H1 (cell line): ENCODE results near the gene OR5AU1. TPM values are rescaled to one million over a fixed set of nuclear protein-coding genes. Genes with fewer than 3 reads are reported as not detected.

Source experiments
- ATF3 ChIP-seq: IDR thresholded peaks from 2 replicates; pipeline ENCODE4 v1.6.1; 2011; ENCODE audit warnings: low read depth, mild to moderate bottlenecking, low read length; ENCODE audit not compliant: insufficient read depth
- BRCA1 ChIP-seq: IDR thresholded peaks from 2 replicates; pipeline ENCODE4 v1.6.1; 2012; ENCODE audit warnings: low read depth, low read length, improper control_type of control experiment
- CHD1 ChIP-seq: IDR thresholded peaks from 2 replicates; pipeline ENCODE4 v1.6.1; 2012; ENCODE audit warnings: low read depth, low read length, improper control_type of control experiment
- KDM1A ChIP-seq: fragments of 200-600, 300-600 bp; sonication (generic); IDR thresholded peaks from 2 replicates; pipeline ENCODE4 v1.7.1; 2016; ENCODE audit warnings: mild to moderate bottlenecking, low read length, borderline replicate concordance
- NANOG ChIP-seq: IDR thresholded peaks from 2 replicates; pipeline ENCODE4 v1.6.1; 2011; ENCODE audit warnings: low read length, low read depth, mild to moderate bottlenecking, inconsistent platforms; ENCODE audit not compliant: insufficient read depth, poor library complexity, severe bottlenecking
- SAP30 ChIP-seq: fragments of 300-600 bp; sonication (generic); IDR thresholded peaks from 2 replicates; pipeline ENCODE4 v1.7.1; 2012; ENCODE audit warnings: low read length, moderate library complexity, mild to moderate bottlenecking, inconsistent platforms; ENCODE audit not compliant: insufficient read depth, insufficient replicate concordance
- polyA plus RNA-seq, 7 experiments: library from polyadenylated mRNA; depleted of rRNA in 3 of 7; stranded (reverse) in 5 of 7; unstranded in 2 of 7; fragments of >200 nt in 5 of 7; fragments of 200-250 nt in 2 of 7; gene quantifications; 1 replicate in 5 of 7; 2 replicates in 1 of 7; 4 replicates in 1 of 7; pipeline versions ENCODE4 v1.2.1 to v1.2.3, GENCODE V29; 2011 to 2013; ENCODE audit warnings: missing spikeins in 2 of 7, mixed read lengths in 2 of 7
- total RNA-seq: library from RNA; stranded (reverse); fragmentation: NEBNext Ultra II Directional; extraction: Animal tissue kit (Norgen Biotek cat#: 25700); gene quantifications from 2 replicates; pipeline ENCODE4 v1.2.1, GENCODE V29; 2021
- TF ChIP-seq, protein P1 (sequence below): fragments of 300-600 bp; sonication (generic); IDR thresholded peaks from 2 replicates; pipeline ENCODE4 v1.7.1; 2012; ENCODE audit warnings: low read length, moderate library complexity, mild to moderate bottlenecking, inconsistent platforms; ENCODE audit not compliant: insufficient replicate concordance

OR5AU1 gene
- total and polyA plus RNA-seq, 2 of the 8 experiments (the other 6 are each of a cell fraction or from before 2014, with no cell fraction given): not detected

DNA sequence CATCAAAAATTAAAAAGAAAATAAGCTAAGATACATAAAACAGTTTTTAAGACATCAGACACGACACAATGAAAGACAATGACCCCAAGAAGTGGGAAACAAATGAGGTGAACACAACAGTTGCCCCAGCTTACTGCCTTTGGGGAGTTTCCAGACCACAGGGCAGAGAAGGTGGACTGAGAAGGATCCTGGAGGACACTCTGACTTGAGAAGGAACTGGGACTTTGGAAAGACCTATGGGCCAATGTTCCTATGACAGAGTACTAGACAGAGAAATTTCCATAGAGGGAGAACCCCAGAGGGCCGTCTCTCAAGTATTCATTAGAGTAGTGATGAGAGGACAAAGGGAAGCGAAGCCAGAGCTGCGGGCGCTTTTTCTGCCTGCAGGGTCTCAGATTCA is 6.2 kb upstream of the OR5AU1 start (continued):
- TF ChIP-seq SAP30 (no peak), BRCA1 (no peak), NANOG (no peak), ATF3 (no peak), CHD1 (no peak), KDM1A (no peak)
- TF ChIP-seq, protein P1, sequence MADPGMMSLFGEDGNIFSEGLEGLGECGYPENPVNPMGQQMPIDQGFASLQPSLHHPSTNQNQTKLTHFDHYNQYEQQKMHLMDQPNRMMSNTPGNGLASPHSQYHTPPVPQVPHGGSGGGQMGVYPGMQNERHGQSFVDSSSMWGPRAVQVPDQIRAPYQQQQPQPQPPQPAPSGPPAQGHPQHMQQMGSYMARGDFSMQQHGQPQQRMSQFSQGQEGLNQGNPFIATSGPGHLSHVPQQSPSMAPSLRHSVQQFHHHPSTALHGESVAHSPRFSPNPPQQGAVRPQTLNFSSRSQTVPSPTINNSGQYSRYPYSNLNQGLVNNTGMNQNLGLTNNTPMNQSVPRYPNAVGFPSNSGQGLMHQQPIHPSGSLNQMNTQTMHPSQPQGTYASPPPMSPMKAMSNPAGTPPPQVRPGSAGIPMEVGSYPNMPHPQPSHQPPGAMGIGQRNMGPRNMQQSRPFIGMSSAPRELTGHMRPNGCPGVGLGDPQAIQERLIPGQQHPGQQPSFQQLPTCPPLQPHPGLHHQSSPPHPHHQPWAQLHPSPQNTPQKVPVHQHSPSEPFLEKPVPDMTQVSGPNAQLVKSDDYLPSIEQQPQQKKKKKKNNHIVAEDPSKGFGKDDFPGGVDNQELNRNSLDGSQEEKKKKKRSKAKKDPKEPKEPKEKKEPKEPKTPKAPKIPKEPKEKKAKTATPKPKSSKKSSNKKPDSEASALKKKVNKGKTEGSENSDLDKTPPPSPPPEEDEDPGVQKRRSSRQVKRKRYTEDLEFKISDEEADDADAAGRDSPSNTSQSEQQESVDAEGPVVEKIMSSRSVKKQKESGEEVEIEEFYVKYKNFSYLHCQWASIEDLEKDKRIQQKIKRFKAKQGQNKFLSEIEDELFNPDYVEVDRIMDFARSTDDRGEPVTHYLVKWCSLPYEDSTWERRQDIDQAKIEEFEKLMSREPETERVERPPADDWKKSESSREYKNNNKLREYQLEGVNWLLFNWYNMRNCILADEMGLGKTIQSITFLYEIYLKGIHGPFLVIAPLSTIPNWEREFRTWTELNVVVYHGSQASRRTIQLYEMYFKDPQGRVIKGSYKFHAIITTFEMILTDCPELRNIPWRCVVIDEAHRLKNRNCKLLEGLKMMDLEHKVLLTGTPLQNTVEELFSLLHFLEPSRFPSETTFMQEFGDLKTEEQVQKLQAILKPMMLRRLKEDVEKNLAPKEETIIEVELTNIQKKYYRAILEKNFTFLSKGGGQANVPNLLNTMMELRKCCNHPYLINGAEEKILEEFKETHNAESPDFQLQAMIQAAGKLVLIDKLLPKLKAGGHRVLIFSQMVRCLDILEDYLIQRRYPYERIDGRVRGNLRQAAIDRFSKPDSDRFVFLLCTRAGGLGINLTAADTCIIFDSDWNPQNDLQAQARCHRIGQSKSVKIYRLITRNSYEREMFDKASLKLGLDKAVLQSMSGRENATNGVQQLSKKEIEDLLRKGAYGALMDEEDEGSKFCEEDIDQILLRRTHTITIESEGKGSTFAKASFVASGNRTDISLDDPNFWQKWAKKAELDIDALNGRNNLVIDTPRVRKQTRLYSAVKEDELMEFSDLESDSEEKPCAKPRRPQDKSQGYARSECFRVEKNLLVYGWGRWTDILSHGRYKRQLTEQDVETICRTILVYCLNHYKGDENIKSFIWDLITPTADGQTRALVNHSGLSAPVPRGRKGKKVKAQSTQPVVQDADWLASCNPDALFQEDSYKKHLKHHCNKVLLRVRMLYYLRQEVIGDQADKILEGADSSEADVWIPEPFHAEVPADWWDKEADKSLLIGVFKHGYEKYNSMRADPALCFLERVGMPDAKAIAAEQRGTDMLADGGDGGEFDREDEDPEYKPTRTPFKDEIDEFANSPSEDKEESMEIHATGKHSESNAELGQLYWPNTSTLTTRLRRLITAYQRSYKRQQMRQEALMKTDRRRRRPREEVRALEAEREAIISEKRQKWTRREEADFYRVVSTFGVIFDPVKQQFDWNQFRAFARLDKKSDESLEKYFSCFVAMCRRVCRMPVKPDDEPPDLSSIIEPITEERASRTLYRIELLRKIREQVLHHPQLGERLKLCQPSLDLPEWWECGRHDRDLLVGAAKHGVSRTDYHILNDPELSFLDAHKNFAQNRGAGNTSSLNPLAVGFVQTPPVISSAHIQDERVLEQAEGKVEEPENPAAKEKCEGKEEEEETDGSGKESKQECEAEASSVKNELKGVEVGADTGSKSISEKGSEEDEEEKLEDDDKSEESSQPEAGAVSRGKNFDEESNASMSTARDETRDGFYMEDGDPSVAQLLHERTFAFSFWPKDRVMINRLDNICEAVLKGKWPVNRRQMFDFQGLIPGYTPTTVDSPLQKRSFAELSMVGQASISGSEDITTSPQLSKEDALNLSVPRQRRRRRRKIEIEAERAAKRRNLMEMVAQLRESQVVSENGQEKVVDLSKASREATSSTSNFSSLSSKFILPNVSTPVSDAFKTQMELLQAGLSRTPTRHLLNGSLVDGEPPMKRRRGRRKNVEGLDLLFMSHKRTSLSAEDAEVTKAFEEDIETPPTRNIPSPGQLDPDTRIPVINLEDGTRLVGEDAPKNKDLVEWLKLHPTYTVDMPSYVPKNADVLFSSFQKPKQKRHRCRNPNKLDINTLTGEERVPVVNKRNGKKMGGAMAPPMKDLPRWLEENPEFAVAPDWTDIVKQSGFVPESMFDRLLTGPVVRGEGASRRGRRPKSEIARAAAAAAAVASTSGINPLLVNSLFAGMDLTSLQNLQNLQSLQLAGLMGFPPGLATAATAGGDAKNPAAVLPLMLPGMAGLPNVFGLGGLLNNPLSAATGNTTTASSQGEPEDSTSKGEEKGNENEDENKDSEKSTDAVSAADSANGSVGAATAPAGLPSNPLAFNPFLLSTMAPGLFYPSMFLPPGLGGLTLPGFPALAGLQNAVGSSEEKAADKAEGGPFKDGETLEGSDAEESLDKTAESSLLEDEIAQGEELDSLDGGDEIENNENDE: no peak
